GM23338 (cell line): ENCODE results near the gene SMYD5.

Experiments
- CREB1 ChIP-seq: fragments of 250-450 bp; sonication (Bioruptor Pico); IDR thresholded peaks from 2 replicates; pipeline ENCODE4 v1.5.0; 2020; ENCODE audit warnings: low read depth, mild to moderate bottlenecking, moderate library complexity
- EZH2 ChIP-seq: fragments of 200-600 bp; sonication (generic); IDR thresholded peaks from one replicate; pipeline ENCODE4 v1.8.0; 2017; ENCODE audit warnings: antibody characterized with exemption, mild to moderate bottlenecking, low read depth; ENCODE audit not compliant: unreplicated experiment
- EZH2phosphoT487 ChIP-seq: fragments of 200-600 bp; sonication (generic); IDR thresholded peaks from one replicate; pipeline ENCODE4 v1.8.1; 2018; ENCODE audit warnings: antibody characterized with exemption; ENCODE audit not compliant: unreplicated experiment
- JUNB ChIP-seq: IDR thresholded peaks from one replicate; pipeline ENCODE4 v1.6.1; 2016; ENCODE audit warnings: antibody characterized with exemption; ENCODE audit not compliant: unreplicated experiment
- POLR2AphosphoS5 ChIP-seq: IDR thresholded peaks from 2 replicates; pipeline ENCODE4 v1.6.1; 2016; ENCODE audit warnings: antibody characterized with exemption, low read depth
- STAT1 ChIP-seq: IDR thresholded peaks from one replicate; pipeline ENCODE4 v1.6.1; 2016; ENCODE audit warnings: antibody characterized with exemption; ENCODE audit not compliant: unreplicated experiment
- TF ChIP-seq, protein P1 (sequence below), 2 experiments: fragments of 200-600 bp in 1 of 2; sonication (generic) in 1 of 2; conservative IDR thresholded peaks; 2 replicates each; pipeline versions ENCODE4 v1.5.1 to v1.6.1; 2016 to 2017; ENCODE audit warnings: antibody characterized with exemption in 2 of 2, low read depth in 2 of 2, mild to moderate bottlenecking in 2 of 2, moderate library complexity in 1 of 2
- TF ChIP-seq, protein P2 (sequence below): IDR thresholded peaks from one replicate; pipeline ENCODE4 v1.6.1; 2018; ENCODE audit warnings: antibody characterized with exemption; ENCODE audit not compliant: unreplicated experiment
- TF ChIP-seq, protein P3 (sequence below): IDR thresholded peaks from 2 replicates; pipeline ENCODE4 v1.6.1; 2016; ENCODE audit warnings: antibody characterized with exemption

DNA sequence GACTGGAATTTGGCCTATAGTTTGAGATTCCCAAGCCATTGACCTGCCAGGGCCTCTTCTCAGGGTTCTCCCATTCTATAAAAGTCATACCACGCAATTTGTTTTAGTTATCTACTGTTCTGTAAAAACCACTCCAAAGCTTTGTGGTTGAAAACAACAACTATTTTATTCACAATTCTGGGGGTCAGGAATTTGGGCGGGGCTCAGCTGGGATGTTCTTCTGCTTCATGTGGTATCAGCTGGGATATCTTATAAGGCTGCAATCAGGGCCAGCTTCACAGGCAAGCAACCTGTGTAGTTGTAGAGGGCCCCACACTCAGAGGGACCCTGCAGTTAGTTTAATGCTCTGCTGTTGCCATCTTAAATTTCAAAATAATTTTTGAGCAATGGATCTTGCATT is 28.1 kb upstream of the SMYD5 start:
- TF ChIP-seq EZH2 (no peak), STAT1 (no peak), POLR2AphosphoS5 (no peak), EZH2phosphoT487 (no peak), CREB1 (no peak), JUNB (no peak)
- TF ChIP-seq, protein P1, sequence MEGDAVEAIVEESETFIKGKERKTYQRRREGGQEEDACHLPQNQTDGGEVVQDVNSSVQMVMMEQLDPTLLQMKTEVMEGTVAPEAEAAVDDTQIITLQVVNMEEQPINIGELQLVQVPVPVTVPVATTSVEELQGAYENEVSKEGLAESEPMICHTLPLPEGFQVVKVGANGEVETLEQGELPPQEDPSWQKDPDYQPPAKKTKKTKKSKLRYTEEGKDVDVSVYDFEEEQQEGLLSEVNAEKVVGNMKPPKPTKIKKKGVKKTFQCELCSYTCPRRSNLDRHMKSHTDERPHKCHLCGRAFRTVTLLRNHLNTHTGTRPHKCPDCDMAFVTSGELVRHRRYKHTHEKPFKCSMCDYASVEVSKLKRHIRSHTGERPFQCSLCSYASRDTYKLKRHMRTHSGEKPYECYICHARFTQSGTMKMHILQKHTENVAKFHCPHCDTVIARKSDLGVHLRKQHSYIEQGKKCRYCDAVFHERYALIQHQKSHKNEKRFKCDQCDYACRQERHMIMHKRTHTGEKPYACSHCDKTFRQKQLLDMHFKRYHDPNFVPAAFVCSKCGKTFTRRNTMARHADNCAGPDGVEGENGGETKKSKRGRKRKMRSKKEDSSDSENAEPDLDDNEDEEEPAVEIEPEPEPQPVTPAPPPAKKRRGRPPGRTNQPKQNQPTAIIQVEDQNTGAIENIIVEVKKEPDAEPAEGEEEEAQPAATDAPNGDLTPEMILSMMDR (conservative IDR thresholded peaks at IDR 0.05; ENCODE audit: low read depth in 2 of 2): no peak
- TF ChIP-seq, protein P2, sequence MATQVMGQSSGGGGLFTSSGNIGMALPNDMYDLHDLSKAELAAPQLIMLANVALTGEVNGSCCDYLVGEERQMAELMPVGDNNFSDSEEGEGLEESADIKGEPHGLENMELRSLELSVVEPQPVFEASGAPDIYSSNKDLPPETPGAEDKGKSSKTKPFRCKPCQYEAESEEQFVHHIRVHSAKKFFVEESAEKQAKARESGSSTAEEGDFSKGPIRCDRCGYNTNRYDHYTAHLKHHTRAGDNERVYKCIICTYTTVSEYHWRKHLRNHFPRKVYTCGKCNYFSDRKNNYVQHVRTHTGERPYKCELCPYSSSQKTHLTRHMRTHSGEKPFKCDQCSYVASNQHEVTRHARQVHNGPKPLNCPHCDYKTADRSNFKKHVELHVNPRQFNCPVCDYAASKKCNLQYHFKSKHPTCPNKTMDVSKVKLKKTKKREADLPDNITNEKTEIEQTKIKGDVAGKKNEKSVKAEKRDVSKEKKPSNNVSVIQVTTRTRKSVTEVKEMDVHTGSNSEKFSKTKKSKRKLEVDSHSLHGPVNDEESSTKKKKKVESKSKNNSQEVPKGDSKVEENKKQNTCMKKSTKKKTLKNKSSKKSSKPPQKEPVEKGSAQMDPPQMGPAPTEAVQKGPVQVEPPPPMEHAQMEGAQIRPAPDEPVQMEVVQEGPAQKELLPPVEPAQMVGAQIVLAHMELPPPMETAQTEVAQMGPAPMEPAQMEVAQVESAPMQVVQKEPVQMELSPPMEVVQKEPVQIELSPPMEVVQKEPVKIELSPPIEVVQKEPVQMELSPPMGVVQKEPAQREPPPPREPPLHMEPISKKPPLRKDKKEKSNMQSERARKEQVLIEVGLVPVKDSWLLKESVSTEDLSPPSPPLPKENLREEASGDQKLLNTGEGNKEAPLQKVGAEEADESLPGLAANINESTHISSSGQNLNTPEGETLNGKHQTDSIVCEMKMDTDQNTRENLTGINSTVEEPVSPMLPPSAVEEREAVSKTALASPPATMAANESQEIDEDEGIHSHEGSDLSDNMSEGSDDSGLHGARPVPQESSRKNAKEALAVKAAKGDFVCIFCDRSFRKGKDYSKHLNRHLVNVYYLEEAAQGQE: no peak
- TF ChIP-seq, protein P3, sequence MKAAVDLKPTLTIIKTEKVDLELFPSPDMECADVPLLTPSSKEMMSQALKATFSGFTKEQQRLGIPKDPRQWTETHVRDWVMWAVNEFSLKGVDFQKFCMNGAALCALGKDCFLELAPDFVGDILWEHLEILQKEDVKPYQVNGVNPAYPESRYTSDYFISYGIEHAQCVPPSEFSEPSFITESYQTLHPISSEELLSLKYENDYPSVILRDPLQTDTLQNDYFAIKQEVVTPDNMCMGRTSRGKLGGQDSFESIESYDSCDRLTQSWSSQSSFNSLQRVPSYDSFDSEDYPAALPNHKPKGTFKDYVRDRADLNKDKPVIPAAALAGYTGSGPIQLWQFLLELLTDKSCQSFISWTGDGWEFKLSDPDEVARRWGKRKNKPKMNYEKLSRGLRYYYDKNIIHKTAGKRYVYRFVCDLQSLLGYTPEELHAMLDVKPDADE: no peak
